SK-N-SH treated with all-trans-retinoic acid at 6 μM for 48 hours (cell line): ENCODE data around the gene HAUS1.

Experiments used
- ARNTL ChIP-seq: fragments of 450-650 bp; formaldehyde crosslinking; IDR thresholded peaks from 2 replicates; pipeline ENCODE4 v1.5.0; 2020; ENCODE audit warnings: low read depth, mild to moderate bottlenecking, moderate library complexity, borderline replicate concordance
- GLIS3 ChIP-seq: fragments of 250-450 bp; sonication (Bioruptor Pico); IDR thresholded peaks from 2 replicates; pipeline ENCODE4 v1.5.0; 2020; ENCODE audit warnings: mild to moderate bottlenecking, moderate library complexity
- SNAI2 ChIP-seq: fragments of 250-450 bp; sonication (Bioruptor Pico); IDR thresholded peaks from 2 replicates; pipeline ENCODE4 v1.5.0; 2020; ENCODE audit warnings: mild to moderate bottlenecking, moderate library complexity
- ZFP3 ChIP-seq: fragments of 250-450 bp; sonication (Bioruptor Pico); IDR thresholded peaks from 2 replicates; pipeline ENCODE4 v1.5.0; 2020; ENCODE audit warnings: mild to moderate bottlenecking, moderate library complexity
- TF ChIP-seq, protein P1 (sequence below): fragments of 250-450 bp; sonication (Bioruptor Pico); IDR thresholded peaks from 2 replicates; pipeline ENCODE4 v1.5.1; 2021; ENCODE audit warnings: mild to moderate bottlenecking, moderate library complexity

DNA sequence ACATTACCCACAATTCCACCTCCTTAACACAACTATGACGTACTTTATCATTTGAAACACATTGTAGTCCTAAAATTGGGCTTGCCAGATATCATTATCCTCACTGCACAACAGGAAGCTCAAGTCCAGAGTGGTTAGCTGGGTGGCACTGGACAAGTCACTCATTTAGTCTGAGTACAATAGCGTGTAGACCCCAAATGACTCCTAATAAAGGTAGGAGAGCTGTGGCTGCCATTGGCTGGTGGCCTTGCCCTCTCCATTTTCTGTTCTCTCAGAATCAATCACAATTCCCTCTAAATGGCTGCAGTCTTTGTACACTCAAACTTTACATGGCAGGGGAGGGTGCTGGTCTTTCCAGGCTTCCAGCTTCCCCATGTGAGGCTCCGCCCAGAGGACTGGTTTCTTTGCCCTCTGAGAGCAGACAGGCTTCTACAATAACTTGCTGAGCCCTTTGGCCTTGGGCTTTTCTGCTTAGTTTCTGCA, 43.8 kb upstream of the HAUS1 start:
- TF ChIP-seq GLIS3 (CRISPR knock-in tag) (no peak), ZFP3 (CRISPR knock-in tag) (no peak), ARNTL (CRISPR knock-in tag) (no peak), SNAI2 (CRISPR knock-in tag) (no peak)
- TF ChIP-seq, protein P1, sequence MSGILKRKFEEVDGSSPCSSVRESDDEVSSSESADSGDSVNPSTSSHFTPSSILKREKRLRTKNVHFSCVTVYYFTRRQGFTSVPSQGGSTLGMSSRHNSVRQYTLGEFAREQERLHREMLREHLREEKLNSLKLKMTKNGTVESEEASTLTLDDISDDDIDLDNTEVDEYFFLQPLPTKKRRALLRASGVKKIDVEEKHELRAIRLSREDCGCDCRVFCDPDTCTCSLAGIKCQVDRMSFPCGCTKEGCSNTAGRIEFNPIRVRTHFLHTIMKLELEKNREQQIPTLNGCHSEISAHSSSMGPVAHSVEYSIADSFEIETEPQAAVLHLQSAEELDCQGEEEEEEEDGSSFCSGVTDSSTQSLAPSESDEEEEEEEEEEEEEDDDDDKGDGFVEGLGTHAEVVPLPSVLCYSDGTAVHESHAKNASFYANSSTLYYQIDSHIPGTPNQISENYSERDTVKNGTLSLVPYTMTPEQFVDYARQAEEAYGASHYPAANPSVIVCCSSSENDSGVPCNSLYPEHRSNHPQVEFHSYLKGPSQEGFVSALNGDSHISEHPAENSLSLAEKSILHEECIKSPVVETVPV (CRISPR knock-in tag) = no peak
